ENCODE measurements around the gene TEX44.

The TEX44 gene

DNA sequence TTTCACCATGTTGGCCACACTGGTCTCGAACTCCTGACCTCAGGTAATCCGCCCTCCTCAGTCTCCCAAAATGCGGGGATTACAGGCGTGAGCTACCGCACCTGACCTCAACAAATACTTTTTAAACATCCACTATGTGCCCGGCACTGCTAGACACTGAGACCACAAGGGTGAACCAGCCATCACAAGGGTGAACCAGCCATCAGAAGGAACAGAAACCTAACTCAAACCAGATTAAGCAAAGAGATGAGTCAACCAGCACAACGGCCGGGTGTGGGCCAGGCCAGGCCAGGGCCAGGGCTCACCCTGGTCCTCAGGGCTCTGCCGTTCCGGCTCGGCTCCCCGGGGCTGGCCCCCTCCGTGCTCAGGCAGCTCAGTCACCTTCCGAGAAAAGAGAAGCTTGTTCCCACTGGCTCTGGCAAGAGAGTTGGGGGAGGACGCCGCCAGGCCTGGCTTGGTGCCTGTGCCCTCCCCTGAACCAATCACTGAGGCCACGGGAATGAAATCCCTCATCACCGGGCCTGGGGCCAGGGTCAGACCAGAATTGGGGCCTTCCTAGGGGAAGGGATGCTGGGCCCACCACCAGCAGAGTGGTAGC lies 4.4 kb downstream of the TEX44 start:
- Histone ChIP-seq H4K8ac (ENCODE audit: low read length) (no peak overlapping the region), H3K79me1 (replicated peaks; ENCODE audit: low read length, poor library complexity, severe bottlenecking) (no peaks in the 10 kb centered on the region), H2BK15ac (ENCODE audit: low read depth, poor library complexity, severe bottlenecking) (no peak overlapping the region), H3K9ac (ENCODE audit: low read length) (peak overlapping the region; percentile 63), H3K9me3 (ENCODE audit: control insufficient read depth, low read length) (no peaks in the 10 kb centered on the region), H3K23ac (ENCODE audit: low read length in 2 of 2) (no peak overlapping the region), H2BK5ac (ENCODE audit: low read depth, low read length, poor library complexity, severe bottlenecking) (no peak overlapping the region), H3K36me3 (ENCODE audit: control insufficient read depth in 1 of 2, insufficient read depth in 2 of 2, low read depth in 1 of 2, low read length in 2 of 2) (no peaks in the 10 kb centered on the region), H3K4ac (ENCODE audit: low read depth in 1 of 2, low read length in 2 of 2) (no peak overlapping the region), H4K91ac (ENCODE audit: low read length) (no peak overlapping the region), H2AK5ac (ENCODE audit: low read length, severe bottlenecking) (no peak overlapping the region), H3K4me1 (ENCODE audit: control insufficient read depth, insufficient read depth, low read depth, low read length) (peaks cover 5% of the 10 kb centered on the region), H2BK12ac (ENCODE audit: low read length in 2 of 2) (no peak overlapping the region), H2AFZ (ENCODE audit: low read depth, low read length) (no peak overlapping the region), H3K27ac (ENCODE audit: low read length, poor library complexity, severe bottlenecking) (no peak overlapping the region), H2BK120ac (ENCODE audit: low read depth, low read length) (no peak overlapping the region), H3K18ac (ENCODE audit: low read depth in 1 of 2, low read length in 2 of 2) (no peak overlapping the region), H3K4me3 (ENCODE audit: insufficient read depth in 1 of 2, low read depth in 1 of 2, low read length in 2 of 2) (peak overlapping the region in 1 of 2 experiments; percentile 28), H3K14ac (ENCODE audit: low read length in 2 of 2) (no peak overlapping the region), H3K27me3 (ENCODE audit: control insufficient read depth in 1 of 2, insufficient read depth in 1 of 2, low read length in 2 of 2) (peaks cover 0 to 16% of the 10 kb centered on the region in 2 experiments), H3K4me2 (ENCODE audit: low read length, poor library complexity, severe bottlenecking) (no peak overlapping the region)
- no peak for DNase-seq
- 91% methylated on average over 18 of the region's 18 CpGs for WGBS

DNA sequence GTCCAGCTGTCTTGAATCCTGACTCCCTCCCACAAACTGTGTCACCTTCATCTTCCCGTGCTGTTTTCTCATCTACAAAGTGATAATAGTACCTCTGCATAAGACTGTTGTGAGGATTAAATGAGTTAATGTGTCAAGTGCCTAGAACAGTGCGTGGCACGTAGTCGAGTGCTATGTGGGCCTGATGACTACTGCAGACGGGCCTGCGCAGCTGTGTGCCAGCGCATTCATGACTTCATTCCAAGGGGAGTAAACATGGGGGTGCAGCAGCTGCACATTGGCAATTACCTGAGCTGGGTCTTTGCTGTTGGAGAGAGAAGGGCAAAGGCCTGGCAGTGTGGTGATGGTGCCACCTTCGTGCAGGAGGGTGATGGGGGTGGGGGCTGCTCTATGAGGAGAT lies 5.0 kb downstream of the TEX44 start:
- no peak overlapping the region for H3K4me2 ChIP-seq (ENCODE audit: low read length, poor library complexity, severe bottlenecking)
- H3K27me3 ChIP-seq (ENCODE audit: control insufficient read depth in 1 of 2, insufficient read depth in 1 of 2, low read length in 2 of 2): peaks cover 0 to 13% of the 10 kb centered on the region in 2 experiments
- H3K27ac ChIP-seq (ENCODE audit: low read length, poor library complexity, severe bottlenecking): no peak overlapping the region
- H2BK120ac ChIP-seq (ENCODE audit: low read depth, low read length): no peak overlapping the region
- H3K4ac ChIP-seq (ENCODE audit: low read depth in 1 of 2, low read length in 2 of 2): peak overlapping the region in 1 of 2 experiments; percentile 6
- no peak overlapping the region for H4K8ac ChIP-seq (ENCODE audit: low read length)
- H3K14ac ChIP-seq (ENCODE audit: low read length in 2 of 2): peak overlapping the region in 1 of 2 experiments; percentile 11
- no peak overlapping the region for H2AFZ ChIP-seq (ENCODE audit: low read depth, low read length)
- H3K18ac ChIP-seq (ENCODE audit: low read depth in 1 of 2, low read length in 2 of 2): no peak overlapping the region
- WGBS: 90% methylated on average over 8 of the region's 8 CpGs
- H3K9ac ChIP-seq (ENCODE audit: low read length): peak overlapping the region; percentile 63
- H2BK15ac ChIP-seq (ENCODE audit: low read depth, poor library complexity, severe bottlenecking): no peak overlapping the region
- no peak for DNase-seq
- H3K4me3 ChIP-seq (ENCODE audit: insufficient read depth in 1 of 2, low read depth in 1 of 2, low read length in 2 of 2): peak overlapping the region in 1 of 2 experiments; percentile 28
- H2AK5ac ChIP-seq (ENCODE audit: low read length, severe bottlenecking): no peak overlapping the region
- H3K79me1 ChIP-seq (replicated peaks; ENCODE audit: low read length, poor library complexity, severe bottlenecking): no peaks in the 10 kb centered on the region
- H3K23ac ChIP-seq (ENCODE audit: low read length in 2 of 2): no peak overlapping the region
- H2BK5ac ChIP-seq (ENCODE audit: low read depth, low read length, poor library complexity, severe bottlenecking): no peak overlapping the region
- no peaks in the 10 kb centered on the region for H3K9me3 ChIP-seq (ENCODE audit: control insufficient read depth, low read length)
- no peaks in the 10 kb centered on the region for H3K36me3 ChIP-seq (ENCODE audit: control insufficient read depth in 1 of 2, insufficient read depth in 2 of 2, low read depth in 1 of 2, low read length in 2 of 2)
- no peak overlapping the region for H4K91ac ChIP-seq (ENCODE audit: low read length)
- H2BK12ac ChIP-seq (ENCODE audit: low read length in 2 of 2): no peak overlapping the region
- H3K4me1 ChIP-seq (ENCODE audit: control insufficient read depth, insufficient read depth, low read depth, low read length): peaks cover 5% of the 10 kb centered on the region

DNA sequence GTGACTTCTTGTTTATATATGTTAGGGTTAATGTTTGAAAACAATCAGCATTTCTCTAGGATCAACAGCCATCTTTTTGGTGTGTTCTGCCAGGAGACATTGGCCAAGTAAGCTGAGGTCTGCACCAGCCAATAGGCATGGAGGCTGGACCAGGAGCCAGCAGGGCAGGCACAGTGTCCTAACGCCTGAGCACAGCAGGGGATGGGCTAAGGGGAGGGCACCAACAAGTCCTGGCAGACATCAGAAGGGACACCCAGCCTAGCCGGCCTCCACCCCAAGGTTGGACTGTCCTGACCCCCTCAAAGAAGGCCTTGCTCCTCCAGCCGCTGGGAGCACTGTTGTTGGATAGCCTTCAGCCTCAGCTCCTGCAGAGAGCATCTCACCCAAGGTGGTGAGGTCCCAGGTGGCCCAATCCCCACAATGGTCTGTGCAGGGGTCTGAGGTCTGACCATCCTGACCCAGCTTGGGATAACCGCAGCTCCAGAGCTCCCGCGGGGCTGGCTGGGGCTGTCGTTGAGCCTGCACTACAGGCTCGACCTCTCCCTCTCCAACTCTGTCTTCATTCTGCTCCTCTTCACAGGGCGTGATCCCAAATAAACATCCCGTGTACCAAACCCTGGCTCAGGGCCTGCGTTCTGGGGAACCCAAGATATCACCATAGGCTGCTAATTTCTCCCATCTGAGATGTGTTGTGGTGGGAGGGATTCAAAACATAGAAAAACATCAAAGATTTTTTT lies 8.1 kb downstream of the TEX44 start:
- Histone ChIP-seq H4K8ac (ENCODE audit: low read length) (no peak overlapping the region), H3K23ac (ENCODE audit: low read length in 2 of 2) (no peak overlapping the region), H2BK12ac (ENCODE audit: low read length in 2 of 2) (no peak overlapping the region), H3K4me3 (ENCODE audit: insufficient read depth in 1 of 2, low read depth in 1 of 2, low read length in 2 of 2) (no peak overlapping the region), H3K9ac (ENCODE audit: low read length) (peak overlapping the region; percentile 4), H3K27ac (ENCODE audit: low read length, poor library complexity, severe bottlenecking) (no peak overlapping the region), H2BK120ac (ENCODE audit: low read depth, low read length) (no peak overlapping the region), H2AFZ (ENCODE audit: low read depth, low read length) (peak overlapping the region; percentile 21), H4K91ac (ENCODE audit: low read length) (no peak overlapping the region), H3K18ac (ENCODE audit: low read depth in 1 of 2, low read length in 2 of 2) (no peak overlapping the region), H3K14ac (ENCODE audit: low read length in 2 of 2) (no peak overlapping the region), H3K79me1 (replicated peaks; ENCODE audit: low read length, poor library complexity, severe bottlenecking) (peaks cover 1% of the 10 kb centered on the region), H3K4me2 (ENCODE audit: low read length, poor library complexity, severe bottlenecking) (no peak overlapping the region), H2BK15ac (ENCODE audit: low read depth, poor library complexity, severe bottlenecking) (no peak overlapping the region), H2AK5ac (ENCODE audit: low read length, severe bottlenecking) (no peak overlapping the region), H3K36me3 (ENCODE audit: control insufficient read depth in 1 of 2, insufficient read depth in 2 of 2, low read depth in 1 of 2, low read length in 2 of 2) (no peaks in the 10 kb centered on the region), H2BK5ac (ENCODE audit: low read depth, low read length, poor library complexity, severe bottlenecking) (no peak overlapping the region), H3K27me3 (ENCODE audit: control insufficient read depth in 1 of 2, insufficient read depth in 1 of 2, low read length in 2 of 2) (no peaks in the 10 kb centered on the region), H3K9me3 (ENCODE audit: control insufficient read depth, low read length) (no peaks in the 10 kb centered on the region), H3K4me1 (ENCODE audit: control insufficient read depth, insufficient read depth, low read depth, low read length) (peaks cover 22% of the 10 kb centered on the region), H3K4ac (ENCODE audit: low read depth in 1 of 2, low read length in 2 of 2) (no peak overlapping the region)
- no peak for DNase-seq
- 71% methylated on average over 8 of the region's 11 CpGs for WGBS

- no peak overlapping the region for H2BK5ac ChIP-seq (ENCODE audit: low read depth, low read length, poor library complexity, severe bottlenecking)
- WGBS: 29% methylated on average over 10 of the region's 12 CpGs
- no peak overlapping the region for H4K91ac ChIP-seq (ENCODE audit: low read length)
- no peak overlapping the region for H2AK5ac ChIP-seq (ENCODE audit: low read length, severe bottlenecking)
- peaks cover 1% of the 10 kb centered on the region for H3K79me1 ChIP-seq (replicated peaks; ENCODE audit: low read length, poor library complexity, severe bottlenecking)
- H3K27me3 ChIP-seq (ENCODE audit: control insufficient read depth in 1 of 2, insufficient read depth in 1 of 2, low read length in 2 of 2): no peaks in the 10 kb centered on the region
- H3K9me3 ChIP-seq (ENCODE audit: control insufficient read depth, low read length): no peaks in the 10 kb centered on the region
- H3K4me1 ChIP-seq (ENCODE audit: control insufficient read depth, insufficient read depth, low read depth, low read length): peaks cover 24% of the 10 kb centered on the region
- no peak overlapping the region for H2AFZ ChIP-seq (ENCODE audit: low read depth, low read length)
- no peak overlapping the region for H2BK15ac ChIP-seq (ENCODE audit: low read depth, poor library complexity, severe bottlenecking)
- H3K14ac ChIP-seq (ENCODE audit: low read length in 2 of 2): no peak overlapping the region
- H3K4ac ChIP-seq (ENCODE audit: low read depth in 1 of 2, low read length in 2 of 2): no peak overlapping the region
- H3K4me2 ChIP-seq (ENCODE audit: low read length, poor library complexity, severe bottlenecking): no peak overlapping the region
- H2BK120ac ChIP-seq (ENCODE audit: low read depth, low read length): no peak overlapping the region
- H3K23ac ChIP-seq (ENCODE audit: low read length in 2 of 2): no peak overlapping the region
- H3K9ac ChIP-seq (ENCODE audit: low read length): peak overlapping the region; percentile 4
- H4K8ac ChIP-seq (ENCODE audit: low read length): no peak overlapping the region
- H2BK12ac ChIP-seq (ENCODE audit: low read length in 2 of 2): no peak overlapping the region
- peak; percentile 80 for DNase-seq
- H3K4me3 ChIP-seq (ENCODE audit: insufficient read depth in 1 of 2, low read depth in 1 of 2, low read length in 2 of 2): no peak overlapping the region
- H3K27ac ChIP-seq (ENCODE audit: low read length, poor library complexity, severe bottlenecking): no peak overlapping the region
- no peak overlapping the region for H3K18ac ChIP-seq (ENCODE audit: low read depth in 1 of 2, low read length in 2 of 2)
- no peaks in the 10 kb centered on the region for H3K36me3 ChIP-seq (ENCODE audit: control insufficient read depth in 1 of 2, insufficient read depth in 2 of 2, low read depth in 1 of 2, low read length in 2 of 2)
Measured at GRCh38 chr2:231601356-231602229, 8.9 kb downstream of the TEX44 start.
